Activated naive CD8-positive, alpha-beta T cell treated with anti-CD3 and anti-CD28 coated beads for 36 hours (primary cell): ENCODE results near the gene FRMD5. TPM values are rescaled to one million over a fixed set of nuclear protein-coding genes. Genes with fewer than 3 reads are reported as not detected.

ENCODE experiments used
- DNase-seq: peaks from one replicate; pipeline ENCODE4 v3.0.0; 2021
- H3K27ac Mint-ChIP-seq: one replicate; pipeline ENCODE4 v1.8.0; 2022; ENCODE audit warnings: mild to moderate bottlenecking, moderate library complexity, mixed read lengths
- H3K27me3 Mint-ChIP-seq: one replicate; pipeline ENCODE4 v1.8.0; 2022; ENCODE audit warnings: mild to moderate bottlenecking, mixed read lengths
- H3K36me3 Mint-ChIP-seq: one replicate; pipeline ENCODE4 v1.8.0; 2021; ENCODE audit warnings: mild to moderate bottlenecking, mixed read lengths
- H3K4me1 Mint-ChIP-seq: one replicate; pipeline ENCODE4 v1.8.0; 2021; ENCODE audit warnings: mixed read lengths
- H3K4me3 Mint-ChIP-seq: one replicate; pipeline ENCODE4 v1.8.0; 2022; ENCODE audit warnings: mild to moderate bottlenecking, moderate library complexity, mixed read lengths
- H3K9me3 Mint-ChIP-seq: one replicate; pipeline ENCODE4 v1.8.0; 2022; ENCODE audit warnings: mixed read lengths
- total RNA-seq, 2 experiments: library from RNA; stranded (reverse); gene quantifications; one replicate each; pipeline ENCODE4 v1.2.3, GENCODE V29; 2021

Gene FRMD5
- total RNA-seq, 2 experiments from 2014 or later = 0.42 to 0.56 TPM

GRCh38 chr15:44145495-44145894 is 49.6 kb downstream of the FRMD5 start:
- Mint-ChIP-seq H3K4me1 (no peaks in the 10 kb centered on the region), H3K27me3 (peaks cover 19% of the 10 kb centered on the region)

GRCh38 chr15:44144992-44145391 is 50.1 kb downstream of the FRMD5 start:
- Mint-ChIP-seq H3K27ac (no peak overlapping the region), H3K9me3 (no peaks in the 10 kb centered on the region), H3K4me1 (no peaks in the 10 kb centered on the region), H3K27me3 (peaks cover 15% of the 10 kb centered on the region), H3K36me3 (no peaks in the 10 kb centered on the region), H3K4me3 (no peak overlapping the region)
- DNase-seq = no peak

More at GRCh38 chr15:44145495-44145894, 49.6 kb downstream of the FRMD5 start:
- H3K9me3 Mint-ChIP-seq = no peaks in the 10 kb centered on the region
- H3K36me3 Mint-ChIP-seq = no peaks in the 10 kb centered on the region
- no peak overlapping the region for H3K27ac Mint-ChIP-seq
- no peak for DNase-seq
- H3K4me3 Mint-ChIP-seq = no peak overlapping the region

DNA sequence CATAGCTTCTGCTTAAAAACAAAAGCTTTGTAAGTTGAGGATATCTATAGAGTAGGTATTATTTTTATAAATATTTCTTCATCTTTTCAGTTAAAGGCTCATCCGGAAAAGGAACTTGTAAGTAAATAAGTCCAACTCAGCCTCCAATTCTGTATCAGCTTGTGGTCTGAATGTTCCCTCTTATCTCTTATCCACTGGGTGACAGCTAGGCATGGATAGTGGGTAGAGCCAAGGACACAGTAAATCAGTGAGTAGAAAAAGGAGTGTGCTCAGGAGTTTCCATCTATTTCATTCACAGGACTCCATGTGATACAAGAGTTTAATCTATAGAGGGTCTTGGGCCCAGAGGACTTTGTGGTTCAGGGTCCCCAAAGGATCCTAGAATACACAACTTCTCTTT is 50.9 kb downstream of the FRMD5 start:
- H3K4me1 Mint-ChIP-seq = no peaks in the 10 kb centered on the region
- no peak overlapping the region for H3K27ac Mint-ChIP-seq
- no peak for DNase-seq
- H3K36me3 Mint-ChIP-seq = no peaks in the 10 kb centered on the region
- no peak overlapping the region for H3K4me3 Mint-ChIP-seq
- H3K27me3 Mint-ChIP-seq = peaks cover 8% of the 10 kb centered on the region
- H3K9me3 Mint-ChIP-seq = no peaks in the 10 kb centered on the region

DNA sequence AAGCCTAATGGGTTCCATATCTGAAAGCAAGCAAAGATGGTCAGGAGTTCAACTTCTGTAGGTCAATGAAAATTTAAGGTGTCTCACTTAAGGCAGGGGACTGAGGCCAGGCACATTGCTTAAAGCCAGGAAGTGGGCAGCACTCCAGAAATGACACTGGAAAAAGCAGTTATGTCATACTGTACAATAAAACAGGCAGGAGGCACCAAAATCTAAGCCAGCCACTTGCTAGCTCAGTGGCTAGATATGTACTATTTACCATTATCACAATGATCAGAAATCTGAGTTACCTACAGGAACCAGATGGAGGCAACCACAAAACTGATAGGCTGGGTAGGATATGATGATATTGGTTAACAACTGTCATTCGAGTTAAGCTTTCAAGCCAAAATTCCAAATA is 57.3 kb downstream of the FRMD5 start:
- Mint-ChIP-seq H3K36me3 (no peaks in the 10 kb centered on the region), H3K4me1 (peaks cover 3% of the 10 kb centered on the region), H3K27me3 (no peaks in the 10 kb centered on the region), H3K27ac (no peak overlapping the region), H3K4me3 (no peak overlapping the region), H3K9me3 (no peaks in the 10 kb centered on the region)
- no peak for DNase-seq

- H3K36me3 Mint-ChIP-seq = no peaks in the 10 kb centered on the region
- no peak for DNase-seq
- H3K9me3 Mint-ChIP-seq = no peaks in the 10 kb centered on the region
- H3K4me3 Mint-ChIP-seq = no peak overlapping the region
- H3K27ac Mint-ChIP-seq = no peak overlapping the region
- peaks cover 3% of the 10 kb centered on the region for H3K4me1 Mint-ChIP-seq
- no peaks in the 10 kb centered on the region for H3K27me3 Mint-ChIP-seq
Observed at GRCh38 chr15:44136991-44137477, 58.0 kb downstream of the FRMD5 start.

DNA sequence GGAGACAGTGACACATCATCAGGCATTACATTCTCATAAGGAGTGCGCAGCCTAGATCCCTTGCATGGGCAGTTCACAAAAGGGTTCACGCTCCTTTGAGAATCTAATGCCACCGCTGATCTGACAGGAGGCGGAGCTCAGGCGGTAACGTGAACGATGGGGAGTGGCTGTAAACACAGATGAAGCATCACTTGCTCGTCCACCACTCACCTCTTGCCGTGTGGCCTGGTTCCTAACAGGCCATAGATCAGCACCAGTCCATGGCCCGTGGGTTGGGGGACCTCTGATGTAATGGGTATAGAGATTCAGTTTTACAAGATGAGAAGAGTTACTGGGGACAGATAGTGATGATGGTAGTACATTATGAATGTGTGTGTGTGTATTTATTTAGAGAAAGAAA is 63.0 kb downstream of the FRMD5 start:
- no peak overlapping the region for H3K27ac Mint-ChIP-seq
- H3K36me3 Mint-ChIP-seq = no peaks in the 10 kb centered on the region
- peaks cover 3% of the 10 kb centered on the region for H3K4me1 Mint-ChIP-seq
- H3K4me3 Mint-ChIP-seq = no peak overlapping the region
- H3K9me3 Mint-ChIP-seq = no peaks in the 10 kb centered on the region
- no peak for DNase-seq
- peaks cover 10% of the 10 kb centered on the region for H3K27me3 Mint-ChIP-seq

DNA sequence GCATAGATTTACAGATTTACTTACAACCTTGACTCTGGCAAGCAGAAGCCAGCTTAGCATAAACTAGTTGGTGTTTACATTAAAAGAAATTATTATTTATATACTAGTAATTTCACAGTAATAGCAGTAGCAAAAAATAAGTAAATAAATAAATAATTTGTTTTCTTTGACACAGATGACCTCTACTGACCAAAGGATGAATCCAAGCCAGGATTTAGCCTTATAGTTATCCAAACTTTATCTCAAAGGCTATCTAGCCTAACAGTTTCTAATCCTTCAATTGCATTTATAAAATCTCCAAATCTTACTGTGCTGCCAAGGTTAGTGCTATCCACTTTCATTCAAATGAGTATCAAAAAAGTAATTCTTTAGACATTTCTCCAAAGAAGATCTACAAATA is 64.3 kb downstream of the FRMD5 start:
- Mint-ChIP-seq H3K27me3 (peaks cover 18% of the 10 kb centered on the region), H3K9me3 (no peaks in the 10 kb centered on the region), H3K36me3 (no peaks in the 10 kb centered on the region), H3K27ac (no peak overlapping the region), H3K4me1 (peaks cover 3% of the 10 kb centered on the region), H3K4me3 (no peak overlapping the region)
- DNase-seq = no peak

DNA sequence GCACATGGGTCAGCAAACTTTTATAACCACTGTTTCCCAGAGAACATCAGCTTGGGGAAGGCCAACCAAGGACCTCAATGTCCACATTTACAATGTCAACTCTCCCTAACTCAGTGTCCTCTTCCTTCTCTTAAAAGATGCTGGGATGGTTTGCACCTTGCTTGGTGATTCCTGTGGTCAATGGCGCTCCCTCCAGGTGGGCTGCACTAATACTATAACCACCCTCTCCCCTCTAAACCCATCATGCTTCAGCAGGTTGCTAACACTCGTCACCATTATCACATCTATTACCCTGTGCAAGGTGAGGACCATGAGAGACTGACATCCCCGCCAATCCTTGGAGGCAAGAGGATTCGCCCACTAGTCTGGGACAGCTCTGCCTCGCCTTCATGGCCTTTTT is 65.2 kb downstream of the FRMD5 start:
- Mint-ChIP-seq H3K27me3 (peaks cover 21% of the 10 kb centered on the region), H3K9me3 (no peaks in the 10 kb centered on the region), H3K27ac (no peak overlapping the region), H3K36me3 (no peaks in the 10 kb centered on the region), H3K4me1 (peaks cover 3% of the 10 kb centered on the region), H3K4me3 (no peak overlapping the region)
- DNase-seq = no peak

DNA sequence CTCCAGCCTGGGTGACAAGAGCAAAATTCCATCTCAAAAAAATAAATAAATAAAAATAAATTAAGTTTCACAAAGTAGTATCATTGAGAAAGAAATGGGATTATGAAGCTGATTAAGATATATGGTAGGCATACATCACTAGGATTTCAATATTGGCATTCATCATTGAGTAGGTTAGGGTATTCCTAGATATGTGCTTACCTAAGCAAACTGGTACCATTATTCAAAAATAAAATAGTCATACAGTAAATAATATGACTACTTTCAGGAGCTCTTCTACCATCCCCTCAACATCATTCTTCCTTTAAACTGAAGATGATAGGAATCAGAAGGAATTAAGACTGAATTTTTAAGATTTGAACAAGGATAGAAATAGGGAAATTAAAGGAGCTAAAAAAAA is 66.6 kb downstream of the FRMD5 start:
- no peaks in the 10 kb centered on the region for H3K4me1 Mint-ChIP-seq
- peaks cover 25% of the 10 kb centered on the region for H3K27me3 Mint-ChIP-seq
- no peaks in the 10 kb centered on the region for H3K36me3 Mint-ChIP-seq
- no peak overlapping the region for H3K4me3 Mint-ChIP-seq
- DNase-seq = no peak
- no peaks in the 10 kb centered on the region for H3K9me3 Mint-ChIP-seq
- H3K27ac Mint-ChIP-seq = no peak overlapping the region

DNA sequence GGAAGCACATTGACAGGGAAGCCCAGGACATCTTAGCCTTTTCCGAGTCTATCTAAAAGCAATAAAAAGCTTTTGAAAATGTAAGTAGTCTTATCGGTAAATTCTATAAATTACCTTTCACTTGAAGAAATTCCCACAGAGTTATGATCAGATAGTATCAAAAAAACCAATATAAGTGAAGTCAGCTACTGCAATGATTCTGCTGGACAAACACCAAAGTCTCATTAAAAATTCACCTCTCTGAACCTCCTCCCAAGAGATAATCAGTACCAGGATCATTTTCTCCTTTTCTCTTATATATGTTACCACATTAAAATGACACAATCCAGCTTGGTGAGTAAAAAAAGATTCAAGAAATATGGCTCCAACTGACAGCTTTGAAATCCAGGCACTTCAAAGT is 69.2 kb downstream of the FRMD5 start:
- Mint-ChIP-seq H3K9me3 (no peaks in the 10 kb centered on the region), H3K4me1 (no peaks in the 10 kb centered on the region), H3K36me3 (no peaks in the 10 kb centered on the region), H3K4me3 (no peak overlapping the region), H3K27me3 (peaks cover 32% of the 10 kb centered on the region), H3K27ac (no peak overlapping the region)
- DNase-seq = no peak

DNA sequence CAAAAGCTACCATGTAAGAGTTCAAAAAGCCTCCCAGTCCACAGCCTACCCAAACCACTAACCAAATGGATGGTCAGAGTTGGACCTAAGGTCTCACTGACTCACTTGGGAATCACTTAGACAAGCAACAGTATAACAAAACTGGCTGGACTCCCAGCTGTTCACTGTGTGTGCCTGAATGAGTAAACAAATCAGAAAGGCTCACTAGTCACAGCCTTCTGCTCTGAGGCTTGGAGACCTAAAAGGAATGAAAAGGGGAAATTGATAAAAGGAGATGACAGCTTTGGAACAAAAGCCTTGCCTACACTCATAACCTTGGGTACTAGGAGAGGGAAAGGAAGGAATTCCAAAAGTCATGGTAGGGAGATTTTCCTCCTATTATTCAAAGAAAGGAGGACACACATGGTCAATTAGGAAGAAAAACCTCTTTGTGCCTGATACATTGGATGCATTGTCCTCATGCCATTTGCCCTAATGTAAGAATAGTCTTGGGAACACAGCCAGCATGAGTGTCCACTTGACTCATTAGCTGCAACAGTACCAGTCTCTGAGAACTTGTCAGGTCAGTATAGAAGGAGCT is 92.3 kb downstream of the FRMD5 start:
- H3K9me3 Mint-ChIP-seq = no peaks in the 10 kb centered on the region
- peaks cover 8% of the 10 kb centered on the region for H3K27me3 Mint-ChIP-seq
- no peak overlapping the region for H3K4me3 Mint-ChIP-seq
- DNase-seq = no peak
- no peak overlapping the region for H3K27ac Mint-ChIP-seq
- H3K4me1 Mint-ChIP-seq = no peaks in the 10 kb centered on the region
- no peaks in the 10 kb centered on the region for H3K36me3 Mint-ChIP-seq

GRCh38 chr15:44101944-44102343 is 93.1 kb downstream of the FRMD5 start:
- no peaks in the 10 kb centered on the region for H3K36me3 Mint-ChIP-seq
- H3K27me3 Mint-ChIP-seq = peaks cover 8% of the 10 kb centered on the region
- H3K27ac Mint-ChIP-seq = no peak overlapping the region
- H3K4me1 Mint-ChIP-seq = no peaks in the 10 kb centered on the region
- no peak overlapping the region for H3K4me3 Mint-ChIP-seq
- DNase-seq = no peak
- H3K9me3 Mint-ChIP-seq = no peaks in the 10 kb centered on the region

DNA sequence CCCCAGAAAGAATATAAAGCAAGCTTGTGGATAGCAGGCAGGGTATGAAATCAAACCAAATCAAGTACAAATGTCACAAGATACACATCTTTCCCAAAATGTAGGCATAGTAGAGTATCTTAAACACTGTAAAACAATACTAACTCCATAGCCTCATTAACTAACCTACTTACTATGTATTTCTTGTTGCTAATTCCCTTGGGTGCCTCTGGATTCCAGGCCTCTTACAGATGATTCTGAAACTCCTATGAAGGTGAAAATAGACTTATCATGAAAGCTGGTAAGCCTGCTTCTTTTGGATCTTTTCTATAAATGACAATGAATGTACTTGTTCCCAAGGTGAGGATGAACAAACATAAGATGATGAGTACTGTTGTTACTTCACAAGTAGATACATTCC is 93.8 kb downstream of the FRMD5 start:
- H3K4me1 Mint-ChIP-seq = no peaks in the 10 kb centered on the region
- H3K9me3 Mint-ChIP-seq = no peaks in the 10 kb centered on the region
- no peaks in the 10 kb centered on the region for H3K36me3 Mint-ChIP-seq
- H3K4me3 Mint-ChIP-seq = no peak overlapping the region
- H3K27me3 Mint-ChIP-seq = peaks cover 8% of the 10 kb centered on the region
- no peak overlapping the region for H3K27ac Mint-ChIP-seq
- no peak for DNase-seq

GRCh38 chr15:44099671-44100070 is 95.4 kb downstream of the FRMD5 start:
- Mint-ChIP-seq H3K9me3 (no peaks in the 10 kb centered on the region), H3K4me3 (no peak overlapping the region)

GRCh38 chr15:44097552-44097951 is 97.5 kb downstream of the FRMD5 start:
- no peak overlapping the region for H3K27ac Mint-ChIP-seq
- H3K4me3 Mint-ChIP-seq = no peak overlapping the region
- no peaks in the 10 kb centered on the region for H3K36me3 Mint-ChIP-seq
- H3K27me3 Mint-ChIP-seq = peaks cover 14% of the 10 kb centered on the region
- H3K9me3 Mint-ChIP-seq = no peaks in the 10 kb centered on the region
- DNase-seq = no peak
- H3K4me1 Mint-ChIP-seq = no peaks in the 10 kb centered on the region

More at GRCh38 chr15:44099671-44100070, 95.4 kb downstream of the FRMD5 start:
- Mint-ChIP-seq H3K27me3 (peaks cover 14% of the 10 kb centered on the region), H3K36me3 (no peaks in the 10 kb centered on the region), H3K4me1 (no peaks in the 10 kb centered on the region), H3K27ac (no peak overlapping the region)
- DNase-seq = no peak

- H3K36me3 Mint-ChIP-seq = no peaks in the 10 kb centered on the region
- peaks cover 10% of the 10 kb centered on the region for H3K27me3 Mint-ChIP-seq
- no peak for DNase-seq
- H3K9me3 Mint-ChIP-seq = no peaks in the 10 kb centered on the region
- no peak overlapping the region for H3K4me3 Mint-ChIP-seq
- H3K27ac Mint-ChIP-seq = no peak overlapping the region
- no peaks in the 10 kb centered on the region for H3K4me1 Mint-ChIP-seq
Observed at GRCh38 chr15:44096596-44096995, 98.5 kb downstream of the FRMD5 start.
